Measurements from ENCODE around the gene NFATC2IP.

GRCh38 chr16:28958216-28958615, 7.5 kb downstream of the NFATC2IP start:
- no peak for TF ChIP-seq POLR2A (IDR thresholded peaks at IDR 0.05)
- TF ChIP-seq, protein P1, sequence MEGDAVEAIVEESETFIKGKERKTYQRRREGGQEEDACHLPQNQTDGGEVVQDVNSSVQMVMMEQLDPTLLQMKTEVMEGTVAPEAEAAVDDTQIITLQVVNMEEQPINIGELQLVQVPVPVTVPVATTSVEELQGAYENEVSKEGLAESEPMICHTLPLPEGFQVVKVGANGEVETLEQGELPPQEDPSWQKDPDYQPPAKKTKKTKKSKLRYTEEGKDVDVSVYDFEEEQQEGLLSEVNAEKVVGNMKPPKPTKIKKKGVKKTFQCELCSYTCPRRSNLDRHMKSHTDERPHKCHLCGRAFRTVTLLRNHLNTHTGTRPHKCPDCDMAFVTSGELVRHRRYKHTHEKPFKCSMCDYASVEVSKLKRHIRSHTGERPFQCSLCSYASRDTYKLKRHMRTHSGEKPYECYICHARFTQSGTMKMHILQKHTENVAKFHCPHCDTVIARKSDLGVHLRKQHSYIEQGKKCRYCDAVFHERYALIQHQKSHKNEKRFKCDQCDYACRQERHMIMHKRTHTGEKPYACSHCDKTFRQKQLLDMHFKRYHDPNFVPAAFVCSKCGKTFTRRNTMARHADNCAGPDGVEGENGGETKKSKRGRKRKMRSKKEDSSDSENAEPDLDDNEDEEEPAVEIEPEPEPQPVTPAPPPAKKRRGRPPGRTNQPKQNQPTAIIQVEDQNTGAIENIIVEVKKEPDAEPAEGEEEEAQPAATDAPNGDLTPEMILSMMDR (IDR thresholded peaks at IDR 0.05): no peak
- TF ChIP-seq POLR2AphosphoS5 (IDR thresholded peaks at IDR 0.05): no peak
